ENCODE data around the gene CSF2. TPM values are rescaled to one million over a fixed set of nuclear protein-coding genes. Genes with fewer than 3 reads are reported as not detected.

Gene CSF2
- total and polyA plus RNA-seq, 2 donors (not counting 1 experiment from before 2014, with no cell fraction given) = not detected

- Histone ChIP-seq H3K9ac (ENCODE audit: low read length) (no peak overlapping the region), H3K4me1 (ENCODE audit: control insufficient read depth in 2 of 2, insufficient read depth in 2 of 2, low read length in 2 of 2) (no peaks in the 10 kb centered on the region), H4K20me1 (ENCODE audit: control insufficient read depth, insufficient read depth, low read length, poor library complexity, severe bottlenecking) (no peaks in the 10 kb centered on the region), H2AFZ (ENCODE audit: insufficient read depth, low read depth, low read length, poor library complexity, severe bottlenecking) (no peak overlapping the region), H3K9me3 (ENCODE audit: control extremely low read depth in 1 of 3, control insufficient read depth in 2 of 3, insufficient read depth in 1 of 3, low read length in 2 of 3) (no peaks in the 10 kb centered on the region), H3K79me2 (ENCODE audit: control insufficient read depth, insufficient read depth, low read length) (no peaks in the 10 kb centered on the region), H3K4me3 (ENCODE audit: control extremely low read depth in 1 of 5, extremely low read depth in 1 of 5, insufficient read depth in 1 of 5, low read depth in 2 of 5, low read length in 4 of 5) (no peak overlapping the region), H3K36me3 (replicated peaks in 1 of 2; ENCODE audit: control extremely low read depth in 1 of 2, control insufficient read depth in 1 of 2, extremely low read depth in 1 of 2, insufficient read depth in 2 of 2, low read length in 1 of 2) (no peaks in the 10 kb centered on the region), H3K27ac (ENCODE audit: low read length in 2 of 2) (no peak overlapping the region), H3K4me2 (replicated peaks; ENCODE audit: low read depth, low read length, poor library complexity, severe bottlenecking) (no peak overlapping the region), H3K27me3 (replicated peaks in 1 of 4; ENCODE audit: control extremely low read depth in 1 of 4, control insufficient read depth in 3 of 4, insufficient read depth in 4 of 4, low read length in 3 of 4) (no peaks in the 10 kb centered on the region)
- no peak for DNase-seq
- Mint-ChIP-seq H3K27me3 (no peaks in the 10 kb centered on the region), H3K27ac (no peak overlapping the region), H3K9me3 (ENCODE audit: insufficient read depth) (no peaks in the 10 kb centered on the region), H3K4me1 (no peaks in the 10 kb centered on the region), H3K4me3 (no peak overlapping the region)
- no peak for ATAC-seq (ENCODE audit: low read depth)
- WGBS (ENCODE audit: insufficient coverage) = 100% methylated on average over 2 of the region's 3 CpGs
- ChIA-PET CTCF (interaction anchor here (1.7 kb wide), 1 partner anchor 17 kb away, joined by 6 read pairs; no protein-coding TSS in a partner anchor), POLR2A (interaction anchor here (0.5 kb wide), 1 partner anchor 424 kb away, joined by 3 read pairs; no protein-coding TSS in a partner anchor)
- intact Hi-C loops (cut with micrococcal nuclease) = no loop called here
- TF ChIP-seq CTCF (IDR thresholded peaks at IDR 0.05) (no peak), EZH2 (IDR thresholded peaks at IDR 0.05; ENCODE audit: borderline replicate concordance, insufficient read depth, low read depth, low read length, poor library complexity, severe bottlenecking) (no peak)
Observed at GRCh38 chr5:132080595-132080994, 7.0 kb downstream of the CSF2 start.

- 100% methylated on average over 2 of the region's 3 CpGs for WGBS (ENCODE audit: insufficient coverage)
- no peak for ATAC-seq (ENCODE audit: low read depth)
- no peaks in the 10 kb centered on the region for H3K27me3 ChIP-seq (replicated peaks in 1 of 4; ENCODE audit: control extremely low read depth in 1 of 4, control insufficient read depth in 3 of 4, insufficient read depth in 4 of 4, low read length in 3 of 4)
- intact Hi-C loops (cut with micrococcal nuclease) = no loop called here
- H3K9me3 ChIP-seq (ENCODE audit: control extremely low read depth in 1 of 3, control insufficient read depth in 2 of 3, insufficient read depth in 1 of 3, low read length in 2 of 3) = no peaks in the 10 kb centered on the region
- no peak overlapping the region for H3K4me3 ChIP-seq (ENCODE audit: control extremely low read depth in 1 of 5, extremely low read depth in 1 of 5, insufficient read depth in 1 of 5, low read depth in 2 of 5, low read length in 4 of 5)
- CTCF ChIA-PET = interaction anchor here (1.7 kb wide), 1 partner anchor 18 kb away, joined by 6 read pairs; no protein-coding TSS in a partner anchor
- POLR2A ChIA-PET = interaction anchor here (0.5 kb wide), 1 partner anchor 424 kb away, joined by 3 read pairs; no protein-coding TSS in a partner anchor
- H3K9ac ChIP-seq (ENCODE audit: low read length) = no peak overlapping the region
- H3K27ac ChIP-seq (ENCODE audit: low read length in 2 of 2) = no peak overlapping the region
- no peaks in the 10 kb centered on the region for H3K4me1 ChIP-seq (ENCODE audit: control insufficient read depth in 2 of 2, insufficient read depth in 2 of 2, low read length in 2 of 2)
- Mint-ChIP-seq H3K27me3 (no peaks in the 10 kb centered on the region), H3K4me1 (no peaks in the 10 kb centered on the region), H3K9me3 (ENCODE audit: insufficient read depth) (no peaks in the 10 kb centered on the region), H3K4me3 (no peak overlapping the region), H3K27ac (no peak overlapping the region)
- DNase-seq = no peak
- H2AFZ ChIP-seq (ENCODE audit: insufficient read depth, low read depth, low read length, poor library complexity, severe bottlenecking) = no peak overlapping the region
- H3K36me3 ChIP-seq (replicated peaks in 1 of 2; ENCODE audit: control extremely low read depth in 1 of 2, control insufficient read depth in 1 of 2, extremely low read depth in 1 of 2, insufficient read depth in 2 of 2, low read length in 1 of 2) = no peaks in the 10 kb centered on the region
- TF ChIP-seq CTCF (IDR thresholded peaks at IDR 0.05) (no peak), EZH2 (IDR thresholded peaks at IDR 0.05; ENCODE audit: borderline replicate concordance, insufficient read depth, low read depth, low read length, poor library complexity, severe bottlenecking) (no peak)
- no peak overlapping the region for H3K4me2 ChIP-seq (replicated peaks; ENCODE audit: low read depth, low read length, poor library complexity, severe bottlenecking)
- no peaks in the 10 kb centered on the region for H4K20me1 ChIP-seq (ENCODE audit: control insufficient read depth, insufficient read depth, low read length, poor library complexity, severe bottlenecking)
- H3K79me2 ChIP-seq (ENCODE audit: control insufficient read depth, insufficient read depth, low read length) = no peaks in the 10 kb centered on the region
Observed at GRCh38 chr5:132081458-132081857, 7.9 kb downstream of the CSF2 start.

All from B cell (primary cell).